PFSK-1 (cell line): Measurements from ENCODE around the gene IGFN1.

ENCODE experiments used
- FOXP2 ChIP-seq: optimal IDR thresholded peaks from 2 replicates; pipeline ENCODE3; 2011; ENCODE audit warnings: borderline replicate concordance, control low read depth, inconsistent platforms; ENCODE audit not compliant: insufficient read depth; ENCODE audit errors: extremely low read length, extremely low read depth
- POLR2AphosphoS5 ChIP-seq: IDR thresholded peaks from 2 replicates; pipeline ENCODE4 v1.6.1; 2012; ENCODE audit warnings: low read depth, mild to moderate bottlenecking, control low read depth, low read length, moderate library complexity
- SIN3A ChIP-seq: IDR thresholded peaks from 2 replicates; pipeline ENCODE4 v1.6.1; 2012; ENCODE audit warnings: mild to moderate bottlenecking, low read length, moderate library complexity, borderline replicate concordance; ENCODE audit not compliant: insufficient read depth
- TAF1 ChIP-seq: IDR thresholded peaks from 2 replicates; pipeline ENCODE4 v1.6.1; 2012; ENCODE audit warnings: low read length, control low read depth, borderline replicate concordance; ENCODE audit not compliant: insufficient read depth
- TF ChIP-seq, protein P1 (sequence below), 2 experiments: IDR thresholded peaks; 2 replicates each; pipeline versions ENCODE4 v1.6.1 to v1.8.0; 2011 to 2012; ENCODE audit warnings: low read depth in 2 of 2, low read length in 2 of 2, control low read depth in 1 of 2, inconsistent platforms in 1 of 2, mild to moderate bottlenecking in 1 of 2, moderate library complexity in 1 of 2; ENCODE audit not compliant: insufficient read depth in 1 of 2

The IGFN1 gene

DNA sequence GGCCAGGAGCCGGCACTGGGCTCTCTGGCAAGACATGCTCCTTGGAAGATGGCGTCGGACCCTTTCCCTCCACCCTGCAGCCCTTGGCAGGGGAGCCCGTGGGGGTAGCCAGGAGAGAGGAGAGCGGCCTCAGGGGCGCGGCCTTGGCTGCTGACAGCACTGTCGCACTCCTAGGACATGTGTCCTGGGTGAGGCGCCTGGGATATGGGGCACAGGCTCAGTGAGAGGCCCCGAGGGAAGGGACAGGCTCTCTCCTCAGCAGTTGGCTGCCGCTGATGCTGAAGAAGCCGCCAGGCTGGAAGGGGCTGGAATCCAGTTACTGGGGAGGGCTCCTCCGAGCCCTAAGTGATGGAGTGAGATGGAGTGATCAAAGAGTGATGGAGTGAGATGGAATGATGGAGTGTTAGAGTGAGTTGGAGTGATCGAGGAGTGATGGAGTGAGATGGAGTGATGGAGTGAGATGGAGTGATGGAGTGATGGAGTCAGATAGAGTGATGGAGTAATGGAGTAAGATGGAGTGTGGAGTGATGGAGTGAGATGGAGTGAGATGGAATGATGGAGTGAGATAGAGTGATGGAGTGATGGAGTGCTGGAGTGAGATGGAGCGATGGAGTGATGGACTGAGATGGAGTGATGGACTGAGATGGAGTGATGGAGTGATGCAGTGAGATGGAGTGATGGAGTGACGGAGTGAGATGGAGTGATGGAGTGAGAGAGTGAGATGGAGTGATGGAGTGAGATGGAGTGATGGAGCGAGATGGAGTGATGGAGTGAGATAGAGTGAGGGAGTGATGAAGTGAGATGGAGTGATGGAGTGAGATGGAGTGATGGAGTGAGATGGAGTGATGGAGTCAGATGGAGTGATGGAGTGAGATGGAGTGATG lies 65.1 kb downstream of the IGFN1 start:
- TF ChIP-seq POLR2AphosphoS5 (no peak), SIN3A (no peak), TAF1 (no peak), FOXP2 (no peak)
- TF ChIP-seq, protein P1, sequence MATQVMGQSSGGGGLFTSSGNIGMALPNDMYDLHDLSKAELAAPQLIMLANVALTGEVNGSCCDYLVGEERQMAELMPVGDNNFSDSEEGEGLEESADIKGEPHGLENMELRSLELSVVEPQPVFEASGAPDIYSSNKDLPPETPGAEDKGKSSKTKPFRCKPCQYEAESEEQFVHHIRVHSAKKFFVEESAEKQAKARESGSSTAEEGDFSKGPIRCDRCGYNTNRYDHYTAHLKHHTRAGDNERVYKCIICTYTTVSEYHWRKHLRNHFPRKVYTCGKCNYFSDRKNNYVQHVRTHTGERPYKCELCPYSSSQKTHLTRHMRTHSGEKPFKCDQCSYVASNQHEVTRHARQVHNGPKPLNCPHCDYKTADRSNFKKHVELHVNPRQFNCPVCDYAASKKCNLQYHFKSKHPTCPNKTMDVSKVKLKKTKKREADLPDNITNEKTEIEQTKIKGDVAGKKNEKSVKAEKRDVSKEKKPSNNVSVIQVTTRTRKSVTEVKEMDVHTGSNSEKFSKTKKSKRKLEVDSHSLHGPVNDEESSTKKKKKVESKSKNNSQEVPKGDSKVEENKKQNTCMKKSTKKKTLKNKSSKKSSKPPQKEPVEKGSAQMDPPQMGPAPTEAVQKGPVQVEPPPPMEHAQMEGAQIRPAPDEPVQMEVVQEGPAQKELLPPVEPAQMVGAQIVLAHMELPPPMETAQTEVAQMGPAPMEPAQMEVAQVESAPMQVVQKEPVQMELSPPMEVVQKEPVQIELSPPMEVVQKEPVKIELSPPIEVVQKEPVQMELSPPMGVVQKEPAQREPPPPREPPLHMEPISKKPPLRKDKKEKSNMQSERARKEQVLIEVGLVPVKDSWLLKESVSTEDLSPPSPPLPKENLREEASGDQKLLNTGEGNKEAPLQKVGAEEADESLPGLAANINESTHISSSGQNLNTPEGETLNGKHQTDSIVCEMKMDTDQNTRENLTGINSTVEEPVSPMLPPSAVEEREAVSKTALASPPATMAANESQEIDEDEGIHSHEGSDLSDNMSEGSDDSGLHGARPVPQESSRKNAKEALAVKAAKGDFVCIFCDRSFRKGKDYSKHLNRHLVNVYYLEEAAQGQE (IDR thresholded peaks at IDR 0.05; ENCODE audit: insufficient read depth in 1 of 2, low read depth in 2 of 2, low read length in 2 of 2) = no peak

DNA sequence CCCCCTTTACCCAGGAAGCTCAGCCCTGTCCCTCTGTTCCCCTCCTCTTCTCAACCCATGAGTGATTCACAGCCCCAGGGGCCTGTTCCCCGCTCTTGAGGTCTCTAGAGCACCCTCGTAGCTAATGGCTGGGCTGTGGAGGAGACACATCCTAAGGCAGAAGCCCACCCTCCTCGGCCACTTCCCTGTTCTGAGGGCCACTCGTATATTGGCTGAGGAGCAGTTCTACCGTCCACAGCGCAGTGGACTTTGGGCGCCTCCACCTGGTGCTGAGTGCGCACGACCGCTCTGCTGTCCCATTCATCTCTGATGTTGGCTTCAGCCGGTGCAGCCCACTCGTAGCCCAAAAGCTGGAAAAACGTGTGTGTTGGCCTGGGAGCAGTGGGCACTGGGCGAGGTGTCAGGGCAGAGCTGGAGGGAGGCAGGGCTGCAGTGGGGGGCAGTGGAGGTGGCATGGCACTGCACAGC lies 68.2 kb downstream of the IGFN1 start:
- TF ChIP-seq FOXP2 = no peak
- TF ChIP-seq, protein P1 (IDR thresholded peaks at IDR 0.05; ENCODE audit: insufficient read depth in 1 of 2, low read depth in 2 of 2, low read length in 2 of 2) = no peak
- no peak for TF ChIP-seq SIN3A
- TF ChIP-seq POLR2AphosphoS5 = no peak
- TF ChIP-seq TAF1 = no peak

DNA sequence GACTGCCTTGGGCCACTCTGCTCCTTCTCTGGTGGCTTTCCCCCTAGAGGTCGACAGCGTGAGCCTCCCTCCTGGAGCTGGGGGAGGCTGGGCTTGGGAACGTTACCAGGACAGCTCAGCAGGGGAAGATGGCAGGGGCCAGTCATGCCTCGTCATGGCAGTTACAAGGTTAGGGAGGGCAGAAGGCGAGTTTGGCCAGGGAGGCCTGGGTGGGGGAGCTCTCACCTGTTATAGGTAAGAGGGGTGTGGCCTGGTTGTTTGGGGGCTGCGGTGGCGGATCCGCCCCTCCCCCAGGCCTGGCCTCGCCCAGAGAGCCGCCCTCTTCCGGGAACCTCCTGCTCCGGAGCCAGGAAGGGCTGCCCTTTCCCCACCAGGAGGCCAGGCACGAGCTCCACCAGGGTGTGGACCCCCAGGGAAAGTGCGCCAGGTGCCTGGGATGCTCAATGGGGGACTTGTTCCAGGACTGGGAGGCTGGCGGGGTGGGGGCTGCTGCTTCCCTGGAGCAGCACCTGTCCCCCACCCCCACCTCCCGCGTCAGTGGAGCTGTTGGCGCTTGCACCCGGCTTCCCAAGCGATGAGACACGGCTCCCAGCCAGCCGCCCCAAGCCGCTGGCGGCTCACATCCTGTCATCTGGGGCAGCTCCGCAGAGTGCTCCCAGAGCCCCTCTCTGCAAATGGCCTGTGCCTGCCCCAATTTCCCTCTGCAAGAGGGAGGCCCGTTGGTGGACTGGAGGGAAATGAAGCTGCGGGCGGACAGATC lies 69.0 kb downstream of the IGFN1 start:
- TF ChIP-seq, protein P1 (IDR thresholded peaks at IDR 0.05; ENCODE audit: insufficient read depth in 1 of 2, low read depth in 2 of 2, low read length in 2 of 2) = no peak
- no peak for TF ChIP-seq SIN3A
- TF ChIP-seq FOXP2 = no peak
- no peak for TF ChIP-seq TAF1
- no peak for TF ChIP-seq POLR2AphosphoS5

DNA sequence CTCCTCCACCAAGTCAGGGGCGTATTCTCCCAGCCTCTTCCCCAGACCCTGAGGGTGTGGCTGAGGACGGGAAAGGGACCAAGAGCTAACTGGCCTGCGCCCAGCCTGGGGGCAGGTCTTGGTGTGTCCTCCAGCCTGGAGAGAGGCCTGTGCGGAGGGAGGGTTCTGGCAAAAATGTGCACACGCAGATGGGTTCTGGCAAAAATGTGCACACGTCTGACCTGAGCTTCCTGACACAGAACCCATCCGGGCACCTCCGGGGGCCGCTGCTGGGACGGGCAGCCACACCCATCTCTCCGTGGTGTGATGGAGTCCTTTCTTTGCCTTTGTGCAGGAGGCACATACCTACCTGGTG lies 69.6 kb downstream of the IGFN1 start:
- no peak for TF ChIP-seq POLR2AphosphoS5
- no peak for TF ChIP-seq FOXP2
- TF ChIP-seq, protein P1 (IDR thresholded peaks at IDR 0.05; ENCODE audit: insufficient read depth in 1 of 2, low read depth in 2 of 2, low read length in 2 of 2) = no peak
- no peak for TF ChIP-seq SIN3A
- TF ChIP-seq TAF1 = no peak
